HepG2 (cell line): ENCODE results near the gene FAM234A. TPM values are rescaled to one million over a fixed set of nuclear protein-coding genes. Genes with fewer than 3 reads are reported as not detected.

Experiments
- AHR ChIP-seq: IDR thresholded peaks from 2 replicates; pipeline ENCODE4 v1.6.1; 2018; ENCODE audit warnings: missing genetic modification reagents, missing compliant biosample characterization
- BHLHE40 ChIP-seq: IDR thresholded peaks from 2 replicates; pipeline ENCODE4 v1.6.1; 2011; ENCODE audit warnings: low read length, improper control_type of control experiment
- DNMT3B ChIP-seq: conservative IDR thresholded peaks from 2 replicates; pipeline ENCODE4 v1.6.1; 2016; ENCODE audit warnings: missing biosample characterization, control low read depth
- JUN ChIP-seq: sonication (generic); formaldehyde crosslinking; IDR thresholded peaks from 2 replicates; pipeline ENCODE4 v1.4.0; 2020; ENCODE audit warnings: mild to moderate bottlenecking, missing genetic modification reagents
- MXD4 ChIP-seq: IDR thresholded peaks from 2 replicates; pipeline ENCODE4 v1.6.1; 2016; ENCODE audit warnings: mild to moderate bottlenecking, missing biosample characterization, missing genetic modification reagents
- NFE2L1 ChIP-seq: sonication (generic); formaldehyde crosslinking; IDR thresholded peaks from 2 replicates; pipeline ENCODE4 v1.4.0; 2020; ENCODE audit warnings: missing genetic modification reagents, mild to moderate bottlenecking, borderline replicate concordance
- NR2F2 ChIP-seq: IDR thresholded peaks from 2 replicates; pipeline ENCODE4 v1.6.1; 2012; ENCODE audit warnings: low read depth, inconsistent platforms, borderline replicate concordance
- SALL1 ChIP-seq: sonication (generic); formaldehyde crosslinking; IDR thresholded peaks from 2 replicates; pipeline ENCODE4 v1.8.0; 2022; ENCODE audit warnings: mild to moderate bottlenecking, missing genetic modification reagents
- SATB2 ChIP-seq: sonication (generic); formaldehyde crosslinking; IDR thresholded peaks from 2 replicates; pipeline ENCODE4 v1.5.0; 2020; ENCODE audit warnings: missing genetic modification reagents
- SPEN ChIP-seq: sonication (generic); formaldehyde crosslinking; IDR thresholded peaks from 2 replicates; pipeline ENCODE4 v1.5.1; 2020; ENCODE audit warnings: low read depth, mild to moderate bottlenecking, missing genetic modification reagents
- ZC3H4 ChIP-seq: sonication (generic); formaldehyde crosslinking; IDR thresholded peaks from 2 replicates; pipeline ENCODE4 v1.4.0; 2020; ENCODE audit warnings: missing genetic modification reagents, borderline replicate concordance
- ZFYVE20 ChIP-seq: sonication (generic); formaldehyde crosslinking; IDR thresholded peaks from 2 replicates; pipeline ENCODE4 v1.8.0; 2023; ENCODE audit warnings: low read depth, mild to moderate bottlenecking, moderate library complexity, missing genetic modification reagents, borderline replicate concordance
- ZMYM3 ChIP-seq: sonication (generic); formaldehyde crosslinking; IDR thresholded peaks from 2 replicates; pipeline ENCODE4 v1.5.1; 2020; ENCODE audit warnings: mild to moderate bottlenecking, missing genetic modification reagents
- ZNF670 ChIP-seq: sonication (generic); formaldehyde crosslinking; IDR thresholded peaks from 2 replicates; pipeline ENCODE4 v1.8.0; 2022; ENCODE audit warnings: mild to moderate bottlenecking, missing genetic modification reagents, borderline replicate concordance
- ZNF770 ChIP-seq: sonication (generic); formaldehyde crosslinking; IDR thresholded peaks from 2 replicates; pipeline ENCODE4 v1.5.0; 2020; ENCODE audit warnings: mild to moderate bottlenecking, missing genetic modification reagents
- ZNF879 ChIP-seq: sonication (generic); formaldehyde crosslinking; IDR thresholded peaks from 2 replicates; pipeline ENCODE4 v1.8.1; 2023; ENCODE audit warnings: missing genetic modification reagents
- ZSCAN25 ChIP-seq: sonication (generic); formaldehyde crosslinking; IDR thresholded peaks from 2 replicates; pipeline ENCODE4 v1.8.0; 2022; ENCODE audit warnings: mild to moderate bottlenecking, missing genetic modification reagents
- ZXDC ChIP-seq: sonication (generic); formaldehyde crosslinking; IDR thresholded peaks from 2 replicates; pipeline ENCODE4 v1.5.0; 2020; ENCODE audit warnings: mild to moderate bottlenecking, missing genetic modification reagents
- polyA plus RNA-seq, 8 experiments: library from polyadenylated mRNA; depleted of rRNA in 3 of 8; stranded (reverse) in 7 of 8; unstranded in 1 of 8; fragments of >200 nt; fragmentation: Illumina TruSeq in 4 of 8; extraction: Trizol in 4 of 8; gene quantifications; 2 replicates each; pipeline versions ENCODE4 v1.2.1 to v1.2.3, GENCODE V29; 2011 to 2016; ENCODE audit warnings: low read depth in 4 of 8, missing spikeins in 1 of 8, mixed read lengths in 1 of 8; ENCODE audit not compliant: insufficient read depth in 1 of 8
- total RNA-seq, 5 experiments: library from RNA; depleted of rRNA; stranded (reverse); fragments of >200 nt; fragmentation: Illumina TruSeq; extraction: Trizol; gene quantifications; 2 replicates each; pipeline ENCODE4 v1.2.3, GENCODE V29; 2016; ENCODE audit warnings: low read depth in 1 of 5
- TF ChIP-seq, protein P1 (sequence below): sonication (generic); formaldehyde crosslinking; IDR thresholded peaks from 2 replicates; pipeline ENCODE4 v1.4.0; 2020; ENCODE audit warnings: missing genetic modification reagents, borderline replicate concordance
- TF ChIP-seq, protein P2 (sequence below): sonication (generic); formaldehyde crosslinking; IDR thresholded peaks from 2 replicates; pipeline ENCODE4 v1.5.0; 2020; ENCODE audit warnings: missing genetic modification reagents

The FAM234A gene
- total and polyA plus RNA-seq, 2 of the 13 experiments (the other 11 are each of a cell fraction or from before 2014, with no cell fraction given), result 29.2 to 34.4 TPM

- peak; percentile 90; the same call in 1 of the 2 replicates for TF ChIP-seq ZFYVE20 (CRISPR knock-in tag)
- no peak for TF ChIP-seq SATB2
- peak; percentile 96 for TF ChIP-seq MXD4
- no peak for TF ChIP-seq BHLHE40
- TF ChIP-seq ZNF879, result 0 out of 2 replicates have a peak, but pooled peaks have one; percentile 35
- peak; percentile 62; the same call in 1 of the 2 replicates for TF ChIP-seq ZXDC (CRISPR knock-in tag)
- peak; percentile 99 for TF ChIP-seq ZNF670 (CRISPR knock-in tag)
- TF ChIP-seq NR2F2, result no peak
- TF ChIP-seq SALL1, result peak; percentile 98
- TF ChIP-seq NFE2L1 (CRISPR knock-in tag), result 0 out of 2 replicates have a peak, but pooled peaks have one; percentile 38
- peak; percentile 97; the same call in 1 of the 2 replicates for TF ChIP-seq AHR (CRISPR knock-in tag)
- TF ChIP-seq, protein P1, sequence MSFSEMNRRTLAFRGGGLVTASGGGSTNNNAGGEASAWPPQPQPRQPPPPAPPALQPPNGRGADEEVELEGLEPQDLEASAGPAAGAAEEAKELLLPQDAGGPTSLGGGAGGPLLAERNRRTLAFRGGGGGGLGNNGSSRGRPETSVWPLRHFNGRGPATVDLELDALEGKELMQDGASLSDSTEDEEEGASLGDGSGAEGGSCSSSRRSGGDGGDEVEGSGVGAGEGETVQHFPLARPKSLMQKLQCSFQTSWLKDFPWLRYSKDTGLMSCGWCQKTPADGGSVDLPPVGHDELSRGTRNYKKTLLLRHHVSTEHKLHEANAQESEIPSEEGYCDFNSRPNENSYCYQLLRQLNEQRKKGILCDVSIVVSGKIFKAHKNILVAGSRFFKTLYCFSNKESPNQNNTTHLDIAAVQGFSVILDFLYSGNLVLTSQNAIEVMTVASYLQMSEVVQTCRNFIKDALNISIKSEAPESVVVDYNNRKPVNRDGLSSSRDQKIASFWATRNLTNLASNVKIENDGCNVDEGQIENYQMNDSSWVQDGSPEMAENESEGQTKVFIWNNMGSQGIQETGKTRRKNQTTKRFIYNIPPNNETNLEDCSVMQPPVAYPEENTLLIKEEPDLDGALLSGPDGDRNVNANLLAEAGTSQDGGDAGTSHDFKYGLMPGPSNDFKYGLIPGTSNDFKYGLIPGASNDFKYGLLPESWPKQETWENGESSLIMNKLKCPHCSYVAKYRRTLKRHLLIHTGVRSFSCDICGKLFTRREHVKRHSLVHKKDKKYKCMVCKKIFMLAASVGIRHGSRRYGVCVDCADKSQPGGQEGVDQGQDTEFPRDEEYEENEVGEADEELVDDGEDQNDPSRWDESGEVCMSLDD (CRISPR knock-in tag), result no peak
- TF ChIP-seq, protein P2, sequence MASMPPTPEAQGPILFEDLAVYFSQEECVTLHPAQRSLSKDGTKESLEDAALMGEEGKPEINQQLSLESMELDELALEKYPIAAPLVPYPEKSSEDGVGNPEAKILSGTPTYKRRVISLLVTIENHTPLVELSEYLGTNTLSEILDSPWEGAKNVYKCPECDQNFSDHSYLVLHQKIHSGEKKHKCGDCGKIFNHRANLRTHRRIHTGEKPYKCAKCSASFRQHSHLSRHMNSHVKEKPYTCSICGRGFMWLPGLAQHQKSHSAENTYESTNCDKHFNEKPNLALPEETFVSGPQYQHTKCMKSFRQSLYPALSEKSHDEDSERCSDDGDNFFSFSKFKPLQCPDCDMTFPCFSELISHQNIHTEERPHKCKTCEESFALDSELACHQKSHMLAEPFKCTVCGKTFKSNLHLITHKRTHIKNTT (CRISPR knock-in tag), result peak; percentile 78; the same call in 1 of the 2 replicates
- peak; percentile 89 for TF ChIP-seq ZSCAN25 (CRISPR knock-in tag)
- peak; percentile 97 for TF ChIP-seq SPEN (CRISPR knock-in tag)
- 0 out of 2 replicates have a peak, but pooled peaks have one; percentile 33 for TF ChIP-seq JUN (CRISPR knock-in tag)
- TF ChIP-seq DNMT3B, result peak; percentile 71; the same call in 1 of the 2 replicates
- peak; percentile 86 for TF ChIP-seq ZNF770 (CRISPR knock-in tag)
- peak; percentile 68; the same call in 1 of the 2 replicates for TF ChIP-seq ZMYM3
- TF ChIP-seq ZC3H4 (CRISPR knock-in tag), result no peak
Observed at GRCh38 chr16:228852-229730, 5.5 kb upstream of the FAM234A start, which contains the start of gene LUC7L (continued).
